Upper lobe of left lung (tissue), 4 donors: ENCODE measurements around the gene RBMS1.

Experiments used
- POLR2A ChIP-seq, 4 donors: fragments of 450-650 bp; IDR thresholded peaks; one replicate each; pipeline ENCODE4 v1.5.1; 2016 to 2017; ENCODE audit warnings: antibody characterized with exemption in 4 of 4, mild to moderate bottlenecking in 2 of 4
- POLR2AphosphoS5 ChIP-seq, 2 donors: sonication (generic); formaldehyde crosslinking; IDR thresholded peaks; one replicate each; pipeline ENCODE4 v1.5.1; 2017; ENCODE audit warnings: antibody characterized with exemption in 2 of 2
- TF ChIP-seq, protein P1 (sequence below), 6 experiments: fragments of 450-650 bp in 4 of 6; fragments of 200-600 bp in 2 of 6; sonication (generic) in 2 of 6; IDR thresholded peaks; one replicate each; pipeline ENCODE4 v1.5.1; 2016 to 2019; ENCODE audit warnings: antibody characterized with exemption in 6 of 6

DNA sequence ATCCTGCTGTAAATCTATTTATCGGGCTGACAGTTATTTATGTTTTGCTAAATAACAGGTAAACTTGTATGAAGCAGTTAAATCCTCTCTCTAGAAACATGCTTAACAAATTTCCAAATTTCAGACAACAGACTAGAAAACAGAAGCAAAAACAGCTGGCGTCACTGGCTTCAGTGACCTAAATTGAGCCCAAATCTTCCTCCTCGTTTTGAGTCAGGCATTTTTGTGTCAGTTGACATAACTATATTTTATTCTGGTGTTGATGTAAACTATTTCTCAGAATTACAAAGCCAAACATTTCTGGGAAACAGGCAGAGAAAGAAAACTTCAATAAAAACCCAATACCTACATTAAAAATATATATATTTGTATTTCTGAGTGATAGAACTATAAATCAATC is 21.7 kb downstream of the RBMS1 start:
- TF ChIP-seq, protein P1, sequence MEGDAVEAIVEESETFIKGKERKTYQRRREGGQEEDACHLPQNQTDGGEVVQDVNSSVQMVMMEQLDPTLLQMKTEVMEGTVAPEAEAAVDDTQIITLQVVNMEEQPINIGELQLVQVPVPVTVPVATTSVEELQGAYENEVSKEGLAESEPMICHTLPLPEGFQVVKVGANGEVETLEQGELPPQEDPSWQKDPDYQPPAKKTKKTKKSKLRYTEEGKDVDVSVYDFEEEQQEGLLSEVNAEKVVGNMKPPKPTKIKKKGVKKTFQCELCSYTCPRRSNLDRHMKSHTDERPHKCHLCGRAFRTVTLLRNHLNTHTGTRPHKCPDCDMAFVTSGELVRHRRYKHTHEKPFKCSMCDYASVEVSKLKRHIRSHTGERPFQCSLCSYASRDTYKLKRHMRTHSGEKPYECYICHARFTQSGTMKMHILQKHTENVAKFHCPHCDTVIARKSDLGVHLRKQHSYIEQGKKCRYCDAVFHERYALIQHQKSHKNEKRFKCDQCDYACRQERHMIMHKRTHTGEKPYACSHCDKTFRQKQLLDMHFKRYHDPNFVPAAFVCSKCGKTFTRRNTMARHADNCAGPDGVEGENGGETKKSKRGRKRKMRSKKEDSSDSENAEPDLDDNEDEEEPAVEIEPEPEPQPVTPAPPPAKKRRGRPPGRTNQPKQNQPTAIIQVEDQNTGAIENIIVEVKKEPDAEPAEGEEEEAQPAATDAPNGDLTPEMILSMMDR (IDR thresholded peaks at IDR 0.05) = no peak
- TF ChIP-seq POLR2A (IDR thresholded peaks at IDR 0.05) (no peak), POLR2AphosphoS5 (IDR thresholded peaks at IDR 0.05) (no peak)
